Ishikawa (cell line): ENCODE measurements around the gene SGMS1.

Experiments used
- CEBPB ChIP-seq: IDR thresholded peaks from 2 replicates; pipeline ENCODE4 v1.6.1; 2012
- CREB1 ChIP-seq: IDR thresholded peaks from 2 replicates; pipeline ENCODE4 v1.6.1; 2012; ENCODE audit warnings: low read depth
- EGR1 ChIP-seq: IDR thresholded peaks from 2 replicates; pipeline ENCODE4 v1.6.1; 2012
- EP300 ChIP-seq: IDR thresholded peaks from 2 replicates; pipeline ENCODE4 v1.6.1; 2012; ENCODE audit warnings: borderline replicate concordance
- FOXM1 ChIP-seq: IDR thresholded peaks from 2 replicates; pipeline ENCODE4 v1.6.1; 2012; ENCODE audit warnings: low read depth, borderline replicate concordance
- NFIC ChIP-seq: IDR thresholded peaks from 2 replicates; pipeline ENCODE4 v1.6.1; 2012
- RAD21 ChIP-seq: IDR thresholded peaks from 2 replicates; pipeline ENCODE4 v1.6.1; 2012; ENCODE audit warnings: low read depth
- TAF1 ChIP-seq: IDR thresholded peaks from 2 replicates; pipeline ENCODE4 v1.6.1; 2012; ENCODE audit warnings: low read depth, mild to moderate bottlenecking
- TCF12 ChIP-seq: IDR thresholded peaks from 2 replicates; pipeline ENCODE4 v1.6.1; 2012; ENCODE audit warnings: low read depth
- TEAD4 ChIP-seq: IDR thresholded peaks from 2 replicates; pipeline ENCODE4 v1.6.1; 2012
- USF1 ChIP-seq: IDR thresholded peaks from 2 replicates; pipeline ENCODE4 v1.6.1; 2012
- YY1 ChIP-seq: IDR thresholded peaks from 2 replicates; pipeline ENCODE4 v1.6.1; 2012; ENCODE audit warnings: low read depth
- ZBTB7A ChIP-seq: IDR thresholded peaks from 2 replicates; pipeline ENCODE4 v1.6.1; 2012; ENCODE audit warnings: low read depth
- TF ChIP-seq, protein P1 (sequence below): IDR thresholded peaks from 2 replicates; pipeline ENCODE4 v1.6.1; 2012
- TF ChIP-seq, protein P2 (sequence below): IDR thresholded peaks from 2 replicates; pipeline ENCODE4 v1.6.1; 2012; ENCODE audit warnings: low read depth, mild to moderate bottlenecking

The SGMS1 gene

DNA sequence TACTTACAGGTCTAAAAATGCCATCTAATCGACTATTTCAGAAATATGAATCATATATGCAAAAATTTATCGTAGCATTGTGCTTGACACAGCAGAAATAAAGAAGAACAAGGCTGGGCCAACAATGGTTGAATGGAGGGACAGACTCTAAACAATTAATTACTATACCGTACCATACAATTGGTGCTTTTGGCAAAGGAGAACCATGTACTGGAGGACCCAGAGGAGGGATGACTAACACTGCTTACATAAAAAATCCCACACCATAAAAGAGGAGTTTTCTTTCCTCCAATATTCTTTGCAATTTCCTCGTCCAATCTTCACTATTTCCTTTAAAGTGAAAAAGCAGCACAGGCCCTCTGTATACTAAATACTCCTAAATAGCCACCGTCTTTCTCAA is 94.1 kb downstream of the SGMS1 start:
- TF ChIP-seq EGR1 (no peak), RAD21 (no peak), EP300 (no peak), FOXM1 (no peak), USF1 (no peak), TAF1 (no peak)
- TF ChIP-seq, protein P1, sequence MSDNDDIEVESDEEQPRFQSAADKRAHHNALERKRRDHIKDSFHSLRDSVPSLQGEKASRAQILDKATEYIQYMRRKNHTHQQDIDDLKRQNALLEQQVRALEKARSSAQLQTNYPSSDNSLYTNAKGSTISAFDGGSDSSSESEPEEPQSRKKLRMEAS = no peak

GRCh38 chr10:50528206-50528605 is 95.5 kb downstream of the SGMS1 start:
- TF ChIP-seq YY1 (no peak), ZBTB7A (no peak), USF1 (no peak), NFIC (no peak), TAF1 (no peak), EGR1 (no peak), FOXM1 (no peak), EP300 (no peak), CREB1 (no peak), CEBPB (no peak)
- TF ChIP-seq, protein P2, sequence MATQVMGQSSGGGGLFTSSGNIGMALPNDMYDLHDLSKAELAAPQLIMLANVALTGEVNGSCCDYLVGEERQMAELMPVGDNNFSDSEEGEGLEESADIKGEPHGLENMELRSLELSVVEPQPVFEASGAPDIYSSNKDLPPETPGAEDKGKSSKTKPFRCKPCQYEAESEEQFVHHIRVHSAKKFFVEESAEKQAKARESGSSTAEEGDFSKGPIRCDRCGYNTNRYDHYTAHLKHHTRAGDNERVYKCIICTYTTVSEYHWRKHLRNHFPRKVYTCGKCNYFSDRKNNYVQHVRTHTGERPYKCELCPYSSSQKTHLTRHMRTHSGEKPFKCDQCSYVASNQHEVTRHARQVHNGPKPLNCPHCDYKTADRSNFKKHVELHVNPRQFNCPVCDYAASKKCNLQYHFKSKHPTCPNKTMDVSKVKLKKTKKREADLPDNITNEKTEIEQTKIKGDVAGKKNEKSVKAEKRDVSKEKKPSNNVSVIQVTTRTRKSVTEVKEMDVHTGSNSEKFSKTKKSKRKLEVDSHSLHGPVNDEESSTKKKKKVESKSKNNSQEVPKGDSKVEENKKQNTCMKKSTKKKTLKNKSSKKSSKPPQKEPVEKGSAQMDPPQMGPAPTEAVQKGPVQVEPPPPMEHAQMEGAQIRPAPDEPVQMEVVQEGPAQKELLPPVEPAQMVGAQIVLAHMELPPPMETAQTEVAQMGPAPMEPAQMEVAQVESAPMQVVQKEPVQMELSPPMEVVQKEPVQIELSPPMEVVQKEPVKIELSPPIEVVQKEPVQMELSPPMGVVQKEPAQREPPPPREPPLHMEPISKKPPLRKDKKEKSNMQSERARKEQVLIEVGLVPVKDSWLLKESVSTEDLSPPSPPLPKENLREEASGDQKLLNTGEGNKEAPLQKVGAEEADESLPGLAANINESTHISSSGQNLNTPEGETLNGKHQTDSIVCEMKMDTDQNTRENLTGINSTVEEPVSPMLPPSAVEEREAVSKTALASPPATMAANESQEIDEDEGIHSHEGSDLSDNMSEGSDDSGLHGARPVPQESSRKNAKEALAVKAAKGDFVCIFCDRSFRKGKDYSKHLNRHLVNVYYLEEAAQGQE = no peak
- TF ChIP-seq, protein P1 = no peak

- TF ChIP-seq CEBPB (no peak), TCF12 (no peak), YY1 (no peak), TEAD4 (no peak), NFIC (no peak), EGR1 (no peak), CREB1 (no peak), USF1 (no peak), TAF1 (no peak)
- TF ChIP-seq, protein P2 = no peak
Observed at GRCh38 chr10:50527442-50528043, 96.2 kb downstream of the SGMS1 start.

DNA sequence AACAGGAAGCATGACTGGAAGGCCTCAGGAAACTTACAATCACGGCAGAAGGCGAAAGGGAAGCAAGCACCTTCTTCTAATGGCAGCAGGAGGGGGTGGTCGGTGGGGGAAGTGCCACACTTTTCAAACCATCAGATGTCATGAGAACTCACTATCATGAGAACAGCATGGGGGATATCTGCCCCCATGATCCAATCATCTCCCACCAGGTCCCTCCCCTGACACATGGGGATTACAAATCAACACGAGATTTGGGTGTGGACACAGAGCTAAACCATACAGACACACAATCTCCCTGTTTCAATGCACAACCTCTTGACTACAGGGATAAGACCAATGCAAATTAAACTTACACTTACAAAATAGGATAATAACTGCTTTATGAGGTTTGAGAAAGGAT is 97.6 kb downstream of the SGMS1 start:
- TF ChIP-seq EGR1 (no peak), USF1 (no peak), RAD21 (no peak), FOXM1 (no peak), TEAD4 (no peak), NFIC (no peak), CEBPB (no peak), EP300 (no peak)
- TF ChIP-seq, protein P2 = no peak

- TF ChIP-seq YY1 = no peak
- TF ChIP-seq, protein P1 = no peak
- no peak for TF ChIP-seq CREB1
- TF ChIP-seq EP300 = no peak
- TF ChIP-seq FOXM1 = no peak
- TF ChIP-seq CEBPB = no peak
- TF ChIP-seq TEAD4 = no peak
- TF ChIP-seq, protein P2 = no peak
- no peak for TF ChIP-seq USF1
- no peak for TF ChIP-seq ZBTB7A
- TF ChIP-seq EGR1 = no peak
- no peak for TF ChIP-seq TAF1
- no peak for TF ChIP-seq NFIC
- no peak for TF ChIP-seq RAD21
- no peak for TF ChIP-seq TCF12
Observed at GRCh38 chr10:50523357-50523756, 100.4 kb downstream of the SGMS1 start.
